22Rv1 (cell line): ENCODE data around the gene SMYD3.

Source experiments
- ZFX ChIP-seq: fragments of 450-650 bp; IDR thresholded peaks from 2 replicates; pipeline ENCODE4 v1.6.1; 2017; ENCODE audit warnings: antibody characterized with exemption, borderline replicate concordance
- TF ChIP-seq, protein P1 (sequence below): fragments of 450-650 bp; IDR thresholded peaks from 2 replicates; pipeline ENCODE4 v1.5.1; 2017; ENCODE audit warnings: mild to moderate bottlenecking

DNA sequence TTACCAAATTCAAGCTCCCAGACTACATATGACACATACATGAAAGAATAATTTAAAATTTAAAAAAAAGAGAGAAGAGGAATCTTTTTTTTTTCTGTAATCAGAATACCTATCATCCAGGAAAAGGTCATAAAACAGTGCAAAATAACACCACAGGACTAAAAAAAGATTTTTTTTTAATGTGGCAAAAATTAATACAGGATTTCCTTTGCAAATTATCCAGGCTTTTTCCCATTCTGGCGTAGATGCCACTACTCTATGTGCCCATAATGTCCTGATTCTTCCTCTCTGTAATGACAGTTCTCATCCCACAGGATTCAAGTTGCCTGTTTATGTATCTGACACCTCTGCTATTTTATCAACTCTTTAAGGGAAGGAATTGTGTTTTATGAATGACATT lies 429.6 kb downstream of the SMYD3 start:
- TF ChIP-seq, protein P1, sequence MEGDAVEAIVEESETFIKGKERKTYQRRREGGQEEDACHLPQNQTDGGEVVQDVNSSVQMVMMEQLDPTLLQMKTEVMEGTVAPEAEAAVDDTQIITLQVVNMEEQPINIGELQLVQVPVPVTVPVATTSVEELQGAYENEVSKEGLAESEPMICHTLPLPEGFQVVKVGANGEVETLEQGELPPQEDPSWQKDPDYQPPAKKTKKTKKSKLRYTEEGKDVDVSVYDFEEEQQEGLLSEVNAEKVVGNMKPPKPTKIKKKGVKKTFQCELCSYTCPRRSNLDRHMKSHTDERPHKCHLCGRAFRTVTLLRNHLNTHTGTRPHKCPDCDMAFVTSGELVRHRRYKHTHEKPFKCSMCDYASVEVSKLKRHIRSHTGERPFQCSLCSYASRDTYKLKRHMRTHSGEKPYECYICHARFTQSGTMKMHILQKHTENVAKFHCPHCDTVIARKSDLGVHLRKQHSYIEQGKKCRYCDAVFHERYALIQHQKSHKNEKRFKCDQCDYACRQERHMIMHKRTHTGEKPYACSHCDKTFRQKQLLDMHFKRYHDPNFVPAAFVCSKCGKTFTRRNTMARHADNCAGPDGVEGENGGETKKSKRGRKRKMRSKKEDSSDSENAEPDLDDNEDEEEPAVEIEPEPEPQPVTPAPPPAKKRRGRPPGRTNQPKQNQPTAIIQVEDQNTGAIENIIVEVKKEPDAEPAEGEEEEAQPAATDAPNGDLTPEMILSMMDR, result no peak
- TF ChIP-seq ZFX, result no peak
